RWPE1 (cell line): ENCODE measurements around the gene CNGA3.

Experiments used
- CTCF ChIA-PET: fragments of 350-600 bp; sonication (Branson Sonifier 250); formaldehyde crosslinking; extraction: SDS; loops from one replicate; lab custom pipeline; 2021; lab: Yijun Ruan, JAX
- POLR2A ChIA-PET: fragments of 400-600 bp; formaldehyde crosslinking; extraction: SDS; loops from one replicate; lab custom pipeline; 2020; ENCODE audit warnings: antibody characterized with exemption; ENCODE audit not compliant: low non-redundant PET; lab: Yijun Ruan, JAX
- DNase-seq: peaks from one replicate; pipeline ENCODE4 v3.0.0; 2012; ENCODE audit warnings: low spot score
- H3K27ac ChIP-seq: fragments of 450-650 bp; 2 replicates; pipeline ENCODE4 v1.5.1; 2017
- TF ChIP-seq, protein P1 (sequence below): fragments of 450-650 bp; conservative IDR thresholded peaks from 2 replicates; pipeline ENCODE4 v1.5.1; 2017; ENCODE audit warnings: low read depth, mild to moderate bottlenecking

Gene CNGA3

DNA sequence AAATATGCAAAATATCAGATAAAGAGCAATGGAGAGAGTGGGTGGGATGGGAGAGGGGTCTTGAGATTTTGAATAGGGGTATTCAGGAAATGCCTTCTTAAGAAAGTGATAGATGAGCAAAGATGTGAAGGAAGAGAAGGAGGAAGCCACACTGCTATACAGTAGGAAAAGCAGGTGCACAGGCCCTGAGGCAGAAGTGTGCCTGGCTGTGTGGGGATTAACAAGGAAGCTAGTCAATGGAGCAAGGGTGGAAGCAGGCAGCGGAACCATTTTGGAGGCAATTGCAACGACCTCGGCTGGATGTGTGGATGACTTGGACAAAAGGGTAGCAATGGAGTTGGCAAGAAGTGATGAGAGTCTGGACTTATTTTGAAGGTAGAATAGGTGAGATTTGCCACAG, 11.0 kb upstream of the CNGA3 start:
- DNase-seq, result no peak
- H3K27ac ChIP-seq, result no peak overlapping the region
- CTCF ChIA-PET, result no interaction called here
- POLR2A ChIA-PET, result no interaction called here
- TF ChIP-seq, protein P1, sequence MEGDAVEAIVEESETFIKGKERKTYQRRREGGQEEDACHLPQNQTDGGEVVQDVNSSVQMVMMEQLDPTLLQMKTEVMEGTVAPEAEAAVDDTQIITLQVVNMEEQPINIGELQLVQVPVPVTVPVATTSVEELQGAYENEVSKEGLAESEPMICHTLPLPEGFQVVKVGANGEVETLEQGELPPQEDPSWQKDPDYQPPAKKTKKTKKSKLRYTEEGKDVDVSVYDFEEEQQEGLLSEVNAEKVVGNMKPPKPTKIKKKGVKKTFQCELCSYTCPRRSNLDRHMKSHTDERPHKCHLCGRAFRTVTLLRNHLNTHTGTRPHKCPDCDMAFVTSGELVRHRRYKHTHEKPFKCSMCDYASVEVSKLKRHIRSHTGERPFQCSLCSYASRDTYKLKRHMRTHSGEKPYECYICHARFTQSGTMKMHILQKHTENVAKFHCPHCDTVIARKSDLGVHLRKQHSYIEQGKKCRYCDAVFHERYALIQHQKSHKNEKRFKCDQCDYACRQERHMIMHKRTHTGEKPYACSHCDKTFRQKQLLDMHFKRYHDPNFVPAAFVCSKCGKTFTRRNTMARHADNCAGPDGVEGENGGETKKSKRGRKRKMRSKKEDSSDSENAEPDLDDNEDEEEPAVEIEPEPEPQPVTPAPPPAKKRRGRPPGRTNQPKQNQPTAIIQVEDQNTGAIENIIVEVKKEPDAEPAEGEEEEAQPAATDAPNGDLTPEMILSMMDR, result no peak

DNA sequence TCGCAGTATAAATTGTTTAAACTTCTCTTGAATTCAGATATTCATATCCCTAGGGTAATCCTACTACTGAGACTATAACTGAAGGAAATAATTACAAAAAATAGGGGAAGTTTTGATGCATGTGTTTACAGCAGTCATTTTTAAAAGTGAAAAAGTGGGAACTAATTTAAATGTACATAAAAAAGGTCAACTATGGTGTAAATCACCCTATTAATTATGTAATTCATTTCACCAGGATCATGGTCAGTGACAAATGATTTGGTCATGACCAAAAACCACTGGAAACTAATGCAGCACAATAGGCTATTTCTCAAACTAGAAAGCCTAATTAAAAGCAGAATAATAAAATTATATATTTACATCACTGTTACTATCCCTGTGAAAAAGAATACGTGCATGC, 5.0 kb upstream of the CNGA3 start:
- CTCF ChIA-PET, result no interaction called here
- H3K27ac ChIP-seq, result no peak overlapping the region
- POLR2A ChIA-PET, result no interaction called here
- DNase-seq, result no peak
- TF ChIP-seq, protein P1, result no peak

DNA sequence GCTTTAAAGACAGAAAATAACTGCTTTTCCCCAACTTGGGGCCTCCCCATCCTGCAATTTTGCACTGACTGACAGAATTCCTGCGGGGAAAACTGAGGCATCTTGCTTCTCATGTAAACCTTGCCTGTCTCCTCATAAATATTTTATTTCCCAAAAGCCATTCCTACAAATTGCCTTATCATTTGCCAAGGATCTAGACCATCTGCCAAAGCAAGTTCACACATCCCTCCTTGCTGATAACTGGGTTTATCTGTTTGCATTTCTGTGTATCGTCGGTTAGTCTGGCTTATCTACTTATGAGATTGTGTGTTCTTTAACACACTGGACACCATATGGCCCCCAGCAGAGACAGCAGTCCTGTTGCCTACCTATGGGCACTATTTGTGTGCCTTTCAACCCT, 3.0 kb upstream of the CNGA3 start:
- ChIA-PET POLR2A (no interaction called here), CTCF (no interaction called here)
- DNase-seq, result no peak
- TF ChIP-seq, protein P1, result no peak
- H3K27ac ChIP-seq, result no peak overlapping the region

DNA sequence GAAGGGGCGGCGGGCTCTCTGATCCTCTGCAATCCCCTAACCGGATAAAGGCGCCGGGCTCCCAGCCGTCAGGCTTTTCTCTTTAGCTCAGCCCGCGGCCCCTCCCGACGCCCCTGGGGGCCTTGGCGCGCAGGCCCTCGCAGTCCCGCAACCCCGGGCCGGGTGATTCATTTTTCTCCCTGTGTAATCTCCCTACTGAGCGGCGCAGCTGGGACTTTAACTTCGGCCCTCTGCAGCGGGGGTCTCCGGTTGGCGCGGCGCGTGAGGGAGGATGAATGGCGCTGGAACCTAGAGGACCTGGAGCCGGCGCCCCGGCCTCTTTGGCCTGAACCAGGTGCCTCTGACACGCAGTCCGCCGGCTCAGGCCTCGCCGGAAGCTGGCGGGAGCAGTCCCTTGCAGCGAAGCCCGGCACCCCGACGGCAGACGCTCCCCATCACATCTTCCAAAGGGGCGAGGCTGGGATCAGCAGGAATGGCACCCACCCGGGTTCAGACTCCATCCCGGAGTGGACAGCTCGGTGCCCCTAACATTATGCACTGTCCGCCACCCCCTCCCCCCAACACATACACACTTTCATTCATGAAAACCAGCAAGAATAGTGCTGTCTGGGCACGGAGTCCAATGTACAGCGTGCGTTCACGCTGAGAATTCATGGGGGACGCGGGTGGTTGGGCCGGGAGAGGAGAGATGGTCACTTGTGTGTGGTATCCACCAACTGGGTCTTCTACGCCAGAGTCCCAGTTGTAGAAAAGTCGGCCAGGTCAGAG, 1.2 kb downstream of the CNGA3 start:
- CTCF ChIA-PET, result interaction anchor here (0.5 to 0.6 kb wide), 2 partner anchors 716 to 1724 kb away, joined by 3 read pairs; no protein-coding TSS in a partner anchor
- H3K27ac ChIP-seq, result no peak overlapping the region
- POLR2A ChIA-PET, result no interaction called here
- DNase-seq, result no peak
- TF ChIP-seq, protein P1, result no peak

GRCh38 chr2:98348066-98348561, 1.9 kb downstream of the CNGA3 start:
- POLR2A ChIA-PET, result no interaction called here
- H3K27ac ChIP-seq, result no peak overlapping the region
- no peak for DNase-seq

DNA sequence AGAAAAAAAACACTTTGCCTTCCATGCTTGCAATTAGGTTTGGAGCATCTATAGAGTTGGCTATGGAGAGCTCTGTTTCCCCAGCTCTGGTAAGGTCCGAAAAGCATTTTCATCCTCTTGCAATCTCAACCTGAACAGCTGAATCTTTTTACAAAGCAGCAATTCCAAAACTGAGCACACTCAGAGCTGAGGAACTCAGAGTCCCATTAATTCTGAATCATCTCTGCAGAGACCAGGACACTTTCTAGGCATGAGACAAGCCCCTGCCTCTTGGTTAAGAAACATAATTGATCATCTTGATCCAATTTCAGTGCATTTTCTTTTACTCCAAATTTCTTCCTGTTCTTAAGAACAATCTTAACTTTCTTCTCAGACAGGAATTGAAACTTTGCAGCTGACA, 4.2 kb downstream of the CNGA3 start:
- POLR2A ChIA-PET, result no interaction called here

More at GRCh38 chr2:98348066-98348561, 1.9 kb downstream of the CNGA3 start:
- TF ChIP-seq, protein P1, result no peak
- CTCF ChIA-PET, result no interaction called here

More for the DNA sequence above, 4.2 kb downstream of the CNGA3 start:
- TF ChIP-seq, protein P1, result no peak
- DNase-seq, result no peak
- CTCF ChIA-PET, result interaction anchor here (0.6 to 0.7 kb wide), 2 partner anchors 393 to 1375 kb away, joined by 3 read pairs; no protein-coding TSS in a partner anchor
- no peak overlapping the region for H3K27ac ChIP-seq
